Endothelial cell of umbilical vein (primary cell): ENCODE results near the gene TNRC6B.

Source experiments
- FOS ChIP-seq: IDR thresholded peaks from 2 replicates; pipeline ENCODE4 v1.6.1; 2011; ENCODE audit warnings: mild to moderate bottlenecking, low read length, moderate library complexity, borderline replicate concordance; ENCODE audit not compliant: insufficient read depth
- JUN ChIP-seq: IDR thresholded peaks from 2 replicates; pipeline ENCODE4 v1.6.1; 2011; ENCODE audit warnings: borderline replicate concordance, low read depth; ENCODE audit not compliant: insufficient read length, insufficient read depth
- MYC ChIP-seq: IDR thresholded peaks from one replicate; pipeline ENCODE4 v1.6.1; 2011; ENCODE audit warnings: mild to moderate bottlenecking, low read depth, low read length
- TF ChIP-seq, protein P1 (sequence below), 2 donors: IDR thresholded peaks; 1 replicate in 1 of 2; 2 replicates in 1 of 2; pipeline ENCODE4 v1.5.1; 2011; ENCODE audit warnings: low read length in 2 of 2, mild to moderate bottlenecking in 2 of 2, moderate library complexity in 2 of 2, control low read depth in 1 of 2, inconsistent platforms in 1 of 2, low read depth in 1 of 2; ENCODE audit not compliant: insufficient read depth in 1 of 2; ENCODE audit errors: extremely low read depth in 1 of 2
- TF ChIP-seq, protein P2 (sequence below): IDR thresholded peaks from 2 replicates; pipeline ENCODE4 v1.6.1; 2011; ENCODE audit not compliant: insufficient read depth, insufficient read length

GRCh38 chr22:40190501-40190900, 12.8 kb downstream of the TNRC6B start:
- TF ChIP-seq JUN = no peak
- no peak for TF ChIP-seq FOS
- TF ChIP-seq, protein P1, sequence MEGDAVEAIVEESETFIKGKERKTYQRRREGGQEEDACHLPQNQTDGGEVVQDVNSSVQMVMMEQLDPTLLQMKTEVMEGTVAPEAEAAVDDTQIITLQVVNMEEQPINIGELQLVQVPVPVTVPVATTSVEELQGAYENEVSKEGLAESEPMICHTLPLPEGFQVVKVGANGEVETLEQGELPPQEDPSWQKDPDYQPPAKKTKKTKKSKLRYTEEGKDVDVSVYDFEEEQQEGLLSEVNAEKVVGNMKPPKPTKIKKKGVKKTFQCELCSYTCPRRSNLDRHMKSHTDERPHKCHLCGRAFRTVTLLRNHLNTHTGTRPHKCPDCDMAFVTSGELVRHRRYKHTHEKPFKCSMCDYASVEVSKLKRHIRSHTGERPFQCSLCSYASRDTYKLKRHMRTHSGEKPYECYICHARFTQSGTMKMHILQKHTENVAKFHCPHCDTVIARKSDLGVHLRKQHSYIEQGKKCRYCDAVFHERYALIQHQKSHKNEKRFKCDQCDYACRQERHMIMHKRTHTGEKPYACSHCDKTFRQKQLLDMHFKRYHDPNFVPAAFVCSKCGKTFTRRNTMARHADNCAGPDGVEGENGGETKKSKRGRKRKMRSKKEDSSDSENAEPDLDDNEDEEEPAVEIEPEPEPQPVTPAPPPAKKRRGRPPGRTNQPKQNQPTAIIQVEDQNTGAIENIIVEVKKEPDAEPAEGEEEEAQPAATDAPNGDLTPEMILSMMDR (IDR thresholded peaks at IDR 0.05; ENCODE audit: extremely low read depth in 1 of 2, insufficient read depth in 1 of 2, low read depth in 1 of 2, low read length in 2 of 2) = no peak
- TF ChIP-seq MYC = no peak
- TF ChIP-seq, protein P2, sequence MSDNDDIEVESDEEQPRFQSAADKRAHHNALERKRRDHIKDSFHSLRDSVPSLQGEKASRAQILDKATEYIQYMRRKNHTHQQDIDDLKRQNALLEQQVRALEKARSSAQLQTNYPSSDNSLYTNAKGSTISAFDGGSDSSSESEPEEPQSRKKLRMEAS = no peak
